Measurements from ENCODE around the gene ZHX3.

Gene ZHX3

GRCh38 chr20:41334443-41335421, 17.2 kb upstream of the ZHX3 start:
- TF ChIP-seq CTCF (IDR thresholded peaks at IDR 0.05) = no peak

GRCh38 chr20:41334036-41334435, 16.5 kb upstream of the ZHX3 start:
- TF ChIP-seq CTCF (IDR thresholded peaks at IDR 0.05) = no peak

- no peak for TF ChIP-seq CTCF (IDR thresholded peaks at IDR 0.05)
These were observed 14.2 kb upstream of the ZHX3 start for GRCh38 chr20:41331731-41332130.

- TF ChIP-seq CTCF (IDR thresholded peaks at IDR 0.05) = no peak
These were observed 13.4 kb upstream of the ZHX3 start for GRCh38 chr20:41330941-41331340.

GRCh38 chr20:41330343-41330720, 12.8 kb upstream of the ZHX3 start:
- TF ChIP-seq CTCF (IDR thresholded peaks at IDR 0.05) = no peak

GRCh38 chr20:41329435-41330342, 12.2 kb upstream of the ZHX3 start:
- no peak for TF ChIP-seq CTCF (IDR thresholded peaks at IDR 0.05)

GRCh38 chr20:41327178-41327577, 9.6 kb upstream of the ZHX3 start:
- TF ChIP-seq CTCF (IDR thresholded peaks at IDR 0.05) = no peak
